DMS79 (cell line): Measurements from ENCODE around the gene EOMES.

Experiments
- DNase-seq: peaks from one replicate; lab custom pipeline; 2025; lab: John Stamatoyannopoulos, UW

The EOMES gene

GRCh38 chr3:27680517-27681246, 41.4 kb downstream of the EOMES start:
- no peak for DNase-seq

- DNase-seq, result no peak
Measured at GRCh38 chr3:27679691-27680090, 42.4 kb downstream of the EOMES start.

GRCh38 chr3:27678234-27678633, 43.9 kb downstream of the EOMES start:
- DNase-seq, result no peak

GRCh38 chr3:27677565-27677964, 44.6 kb downstream of the EOMES start:
- no peak for DNase-seq

DNA sequence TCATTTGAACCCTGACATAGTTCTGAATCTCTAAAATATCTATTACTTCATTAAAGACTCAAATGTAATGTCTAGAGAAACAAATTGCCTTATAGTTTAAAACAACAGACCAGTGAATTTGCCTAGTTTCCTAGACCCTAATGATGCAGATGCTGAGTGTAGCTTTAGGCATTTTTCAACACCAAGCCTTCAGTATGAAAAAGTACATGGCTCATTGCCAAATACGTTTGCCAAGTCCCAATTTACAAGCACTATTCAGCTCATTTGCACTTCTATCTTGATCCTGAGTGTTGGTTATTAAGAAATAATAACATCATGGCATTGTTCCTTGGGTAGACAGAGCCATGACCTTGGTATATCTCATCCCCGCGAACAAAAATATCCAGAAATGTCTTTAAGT, 46.8 kb downstream of the EOMES start:
- peak; percentile 19 for DNase-seq

DNA sequence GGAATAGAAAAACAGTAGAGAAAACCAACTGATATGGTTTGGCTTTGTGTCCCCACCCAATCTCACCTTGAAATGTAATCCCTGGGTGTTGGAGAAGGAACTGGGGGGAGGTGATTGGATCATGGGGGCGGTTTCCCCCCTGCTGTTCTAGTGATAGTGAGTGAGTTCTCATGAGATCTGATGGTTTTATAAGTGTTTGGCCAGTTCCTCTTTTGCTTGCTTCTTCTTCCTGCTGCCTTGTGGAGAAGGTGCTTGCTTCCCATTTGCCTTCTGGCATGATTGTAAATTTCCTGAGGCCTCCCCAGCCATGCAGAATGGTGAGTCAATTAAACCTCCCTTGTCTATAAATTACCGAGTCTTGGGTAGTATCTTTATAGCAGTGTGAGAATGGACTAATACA, 48.4 kb downstream of the EOMES start:
- DNase-seq, result no peak

DNA sequence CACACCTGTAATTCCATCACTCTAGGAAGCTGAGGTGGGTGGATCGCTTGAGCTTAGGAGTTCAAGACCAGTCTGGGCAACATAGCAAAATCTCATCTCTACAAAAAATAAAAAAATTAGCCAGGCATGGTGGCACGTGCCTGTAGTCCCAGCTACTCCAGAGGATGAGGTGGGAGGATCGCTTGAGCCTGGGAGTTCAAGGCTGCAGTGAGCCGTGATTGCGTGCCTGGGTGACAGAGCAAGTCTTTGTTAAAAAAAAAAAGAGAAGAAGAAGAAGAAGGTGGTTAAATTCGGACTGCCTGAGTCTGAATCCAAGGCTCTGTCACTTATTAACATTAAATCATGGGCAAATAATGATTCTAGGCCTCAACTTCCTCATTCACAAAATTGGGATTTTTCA, 51.0 kb downstream of the EOMES start:
- no peak for DNase-seq

DNA sequence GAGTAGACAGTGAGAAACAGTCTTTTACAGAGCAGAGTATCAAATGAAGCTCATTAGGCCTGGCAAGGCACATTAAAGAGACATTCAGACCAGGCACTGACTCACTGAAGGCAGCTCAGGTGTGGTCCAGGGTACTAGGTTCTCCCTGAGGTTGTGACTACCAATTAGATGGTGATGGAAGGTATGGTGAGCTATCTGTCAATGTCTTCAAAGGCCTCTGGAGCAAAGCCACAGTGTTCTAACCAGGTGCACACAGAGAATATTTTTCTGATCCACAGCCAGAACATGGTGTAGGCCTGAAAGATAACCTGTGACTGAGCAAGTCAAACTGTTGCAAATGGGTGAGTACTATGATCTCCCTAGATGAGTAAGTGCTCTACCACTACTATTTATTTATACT, 51.5 kb downstream of the EOMES start:
- DNase-seq, result no peak

DNA sequence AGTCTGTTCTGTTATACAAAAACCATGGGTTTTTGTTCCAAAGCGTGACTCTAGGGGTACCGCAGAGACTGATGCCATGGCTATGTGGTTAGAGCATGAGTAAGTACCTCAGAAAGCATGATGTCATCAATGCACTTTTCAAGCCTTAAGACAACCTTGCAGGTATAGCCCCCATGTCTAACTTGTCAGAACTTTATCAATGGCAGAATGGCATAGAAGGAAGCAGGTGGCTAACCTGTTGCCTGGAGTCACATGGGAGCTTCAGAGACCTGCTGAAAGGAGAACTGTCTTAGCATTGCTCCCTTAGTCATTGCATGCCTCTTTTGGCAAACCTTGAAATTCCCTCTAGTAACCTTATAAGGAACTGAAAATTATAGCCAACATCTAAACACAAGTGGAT, 52.5 kb downstream of the EOMES start:
- no peak for DNase-seq

DNA sequence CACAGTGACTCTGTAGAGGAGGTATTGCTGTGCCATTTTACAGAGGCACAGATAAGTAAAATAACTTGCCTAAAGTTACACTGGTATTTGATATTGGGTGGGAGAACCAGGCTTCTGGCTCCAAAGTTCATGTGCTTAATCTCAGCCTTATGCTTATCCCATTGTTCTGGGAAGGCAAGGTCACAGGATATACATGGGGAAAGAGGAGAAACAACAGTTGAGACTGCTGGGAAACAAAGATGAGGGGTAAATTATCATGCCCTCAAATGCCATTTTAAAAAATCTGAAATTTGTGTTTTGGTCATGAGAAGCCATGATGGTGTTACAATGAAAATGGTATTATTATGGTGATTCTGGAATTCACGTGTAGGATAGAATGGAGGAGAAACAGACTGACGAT, 54.4 kb downstream of the EOMES start:
- no peak for DNase-seq

GRCh38 chr3:27666708-27667107, 55.4 kb downstream of the EOMES start:
- no peak for DNase-seq

GRCh38 chr3:27666272-27666671, 55.9 kb downstream of the EOMES start:
- no peak for DNase-seq
